Amygdala (tissue), 56 donors: ENCODE data around the gene CISTR.
"Not testable (repeated sequence)": the region's sequence is repeated elsewhere in the genome, so short reads cannot be mapped to it uniquely, and the experiment has no call there.

Experiments
- DNase-seq, 56 donors: peaks; one replicate each; lab custom pipeline; 2025; lab: John Stamatoyannopoulos, UW

The CISTR gene

GRCh38 chr12:53726341-53726740 lies 25.4 kb downstream of the CISTR start:
- no peak for DNase-seq

- DNase-seq, result no peak
Measured at GRCh38 chr12:53725824-53726223, 26.0 kb downstream of the CISTR start.

DNA sequence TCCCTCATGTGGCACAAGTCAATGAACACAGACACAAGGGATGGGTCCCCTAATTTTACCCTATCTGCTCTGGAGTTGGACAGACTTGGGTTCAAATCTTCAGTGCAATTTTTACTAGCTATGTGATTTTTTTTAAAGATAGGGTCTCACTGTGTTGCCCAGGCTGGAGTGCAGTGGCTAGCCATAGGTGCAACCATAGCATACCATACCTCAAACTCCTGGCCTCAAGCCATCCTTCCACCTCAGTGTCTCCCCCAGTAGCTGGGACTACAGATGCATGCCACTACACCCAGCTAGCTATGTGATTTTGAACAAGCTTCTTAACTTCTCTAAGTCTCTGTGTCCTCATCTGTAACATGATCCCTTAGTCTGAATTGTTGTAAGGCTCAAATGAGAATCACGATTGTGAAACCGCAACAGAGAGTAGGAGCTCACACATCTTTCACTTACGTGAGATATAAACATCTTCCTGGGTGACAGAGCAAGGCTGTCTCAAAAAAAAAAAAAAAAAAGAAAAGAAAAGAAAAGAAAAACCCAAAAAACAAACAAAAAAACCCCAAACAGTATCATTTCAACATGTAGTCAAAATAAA lies 29.2 kb downstream of the CISTR start:
- no peak for DNase-seq

- no peak for DNase-seq
Measured at GRCh38 chr12:53720946-53721345, 30.8 kb downstream of the CISTR start.

DNA sequence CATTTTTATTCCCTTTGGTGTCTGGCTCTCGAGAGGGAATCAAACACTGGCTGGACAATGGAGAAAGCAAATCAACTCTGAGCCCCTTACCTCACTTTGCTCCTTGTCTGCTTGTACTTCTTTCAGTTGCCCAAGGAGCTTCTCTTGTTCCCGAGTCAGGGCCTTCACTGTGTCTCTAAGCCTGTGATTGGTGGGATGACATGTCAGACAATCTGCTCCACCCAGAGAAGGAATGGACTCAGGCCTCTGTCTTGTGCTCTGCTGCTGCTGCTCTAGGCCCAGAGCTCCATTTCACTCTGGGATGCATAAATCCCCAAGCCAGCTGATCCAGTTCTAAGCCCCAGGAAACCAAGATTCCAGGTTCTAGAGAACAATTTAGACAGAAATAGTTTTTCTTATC lies 32.1 kb downstream of the CISTR start:
- no peak for DNase-seq

- DNase-seq, result not testable (repeated sequence)
Measured at GRCh38 chr12:53718567-53718966, 33.2 kb downstream of the CISTR start.

- no peak for DNase-seq
Measured at GRCh38 chr12:53717319-53717718, 34.5 kb downstream of the CISTR start.

GRCh38 chr12:53714004-53714403 lies 37.8 kb downstream of the CISTR start:
- DNase-seq, result no peak

DNA sequence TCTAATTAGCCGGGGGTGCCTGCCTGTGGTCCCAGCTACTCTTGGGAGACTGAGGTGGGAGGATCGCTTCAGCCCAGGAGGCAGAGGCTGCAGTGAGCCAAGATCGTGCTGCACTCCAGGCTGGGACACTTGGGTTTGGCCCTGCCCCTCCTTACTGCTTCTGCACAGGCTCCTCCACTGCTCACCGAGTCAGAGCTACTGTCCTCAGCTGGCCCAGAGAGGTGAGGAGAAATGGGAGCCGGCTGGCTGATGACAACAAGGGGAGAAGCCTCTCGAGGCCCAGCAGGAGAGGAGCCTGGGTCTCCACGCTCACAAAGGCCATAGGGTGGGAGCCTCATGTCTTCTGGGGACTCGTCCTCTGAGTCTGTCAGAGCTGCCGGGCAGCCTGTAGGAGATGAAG lies 38.3 kb downstream of the CISTR start:
- DNase-seq, result no peak

GRCh38 chr12:53712059-53712643 lies 39.6 kb downstream of the CISTR start:
- peak in 2 of 56 donors; percentile 8 to 11 for DNase-seq

DNA sequence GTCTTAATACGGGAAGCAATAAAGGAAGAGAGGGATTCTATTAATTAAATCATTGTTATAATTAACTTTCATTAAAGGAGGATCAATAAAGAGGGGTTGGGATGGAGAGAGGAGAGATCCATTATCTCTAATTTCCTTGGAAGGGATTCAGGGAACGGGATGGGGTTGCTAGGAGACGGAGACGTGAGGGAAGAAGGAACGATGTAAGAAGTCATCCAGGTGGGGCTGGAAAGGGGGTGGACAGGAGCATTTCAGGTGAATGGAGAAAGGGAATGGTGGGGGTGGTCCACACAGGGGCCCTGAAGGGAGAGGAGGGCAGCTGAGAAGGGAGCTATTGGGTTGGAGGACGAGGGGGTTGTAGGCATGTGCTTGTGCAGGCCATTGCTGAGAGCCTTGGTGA lies 41.7 kb downstream of the CISTR start:
- DNase-seq, result no peak

- no peak for DNase-seq
Measured at GRCh38 chr12:53709671-53710070, 42.1 kb downstream of the CISTR start.

DNA sequence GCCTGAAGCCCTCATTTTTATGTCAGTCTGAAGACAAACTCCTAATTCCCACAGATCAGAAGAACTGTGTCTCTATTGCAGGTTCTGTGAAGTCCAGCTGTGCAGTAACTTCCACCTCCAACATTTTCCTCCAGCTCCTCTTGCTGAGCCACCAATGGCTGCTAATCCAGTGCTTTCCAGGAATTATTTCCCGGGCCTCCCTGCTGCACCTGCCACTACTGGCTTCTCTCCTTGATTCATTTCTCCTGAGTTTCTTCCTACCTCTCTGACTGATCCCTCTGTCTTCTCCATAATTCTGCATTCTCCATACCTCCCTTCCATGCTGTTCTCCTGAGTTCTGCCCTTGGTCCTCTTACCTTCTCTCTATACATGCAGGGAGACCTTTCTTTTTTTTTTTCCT lies 45.7 kb downstream of the CISTR start:
- no peak for DNase-seq

DNA sequence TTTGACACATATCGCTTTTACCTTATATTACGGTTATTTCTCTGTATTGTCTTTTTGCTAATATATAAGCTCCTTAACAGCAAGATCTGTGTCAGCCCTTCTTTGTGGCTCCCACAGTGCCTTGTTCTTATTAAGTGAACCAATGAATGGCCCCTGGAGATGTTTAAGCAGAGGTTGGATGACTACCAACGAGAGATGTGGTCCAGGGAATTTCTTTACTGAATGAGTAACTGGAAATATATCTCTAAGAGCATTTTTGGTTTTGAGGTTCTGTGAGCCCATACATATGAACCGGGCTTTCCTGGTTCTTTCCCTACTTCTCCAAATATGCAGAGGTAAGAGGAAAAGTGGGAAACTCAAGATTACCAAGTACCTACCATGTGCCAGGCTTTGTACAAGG lies 48.0 kb downstream of the CISTR start:
- no peak for DNase-seq

DNA sequence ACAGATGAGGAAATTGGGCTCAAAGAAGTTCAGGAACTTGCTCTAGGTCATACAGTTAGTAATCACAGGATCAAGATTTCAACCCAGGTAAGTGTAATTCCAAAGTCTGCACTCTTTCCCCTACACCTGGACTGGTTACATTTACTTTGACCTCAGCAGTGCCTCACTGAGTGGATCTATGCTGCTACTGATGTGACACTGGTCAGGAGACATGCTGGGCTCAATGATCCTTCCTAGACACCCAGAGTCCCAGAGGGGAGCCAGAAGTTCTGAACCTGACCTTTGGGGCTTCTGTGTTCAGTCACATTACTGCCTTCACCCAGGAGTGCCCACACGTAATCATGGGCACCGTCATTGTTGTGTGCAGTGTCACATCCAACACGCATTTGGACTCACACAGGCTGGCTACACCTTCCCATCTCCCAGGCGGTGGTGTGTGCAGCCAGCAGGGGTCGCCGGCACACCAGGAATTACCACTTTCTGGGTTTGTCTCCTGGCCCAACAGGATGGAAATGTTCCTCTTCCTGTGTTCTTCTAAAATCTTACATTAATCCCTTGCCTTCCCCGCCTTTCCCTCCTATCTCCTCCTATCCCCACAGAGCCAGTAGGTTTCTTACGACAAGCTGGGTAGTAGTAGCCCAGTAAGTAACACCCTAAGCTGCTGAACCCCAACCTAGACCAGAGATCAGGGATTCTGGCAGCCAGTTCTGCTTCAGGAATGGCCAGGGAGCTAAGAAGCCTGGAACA lies 50.1 kb downstream of the CISTR start:
- peak in 55 of 56 donors; percentile 16 to 86 (median 60) for DNase-seq

- DNase-seq, result peak in 17 of 56 donors; percentile 5 to 56 (median 18)
Measured at GRCh38 chr12:53700567-53700966, 51.2 kb downstream of the CISTR start.

DNA sequence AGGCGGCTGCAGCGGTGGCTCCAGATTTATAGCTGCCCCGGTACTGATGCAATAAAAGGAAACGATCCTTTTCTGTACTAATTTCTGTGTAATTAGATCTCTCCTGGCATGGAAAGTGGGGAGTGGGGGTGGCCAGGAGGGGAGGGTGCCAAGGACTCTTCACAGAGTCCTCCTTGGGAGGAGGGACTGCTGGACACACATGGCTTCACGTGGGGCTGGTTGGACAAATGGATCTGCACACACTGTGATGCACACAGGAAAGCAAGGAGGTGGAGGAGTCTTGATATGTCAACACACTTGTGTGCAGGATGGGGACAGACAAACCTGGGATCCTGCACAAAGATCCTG lies 52.1 kb downstream of the CISTR start:
- no peak for DNase-seq

DNA sequence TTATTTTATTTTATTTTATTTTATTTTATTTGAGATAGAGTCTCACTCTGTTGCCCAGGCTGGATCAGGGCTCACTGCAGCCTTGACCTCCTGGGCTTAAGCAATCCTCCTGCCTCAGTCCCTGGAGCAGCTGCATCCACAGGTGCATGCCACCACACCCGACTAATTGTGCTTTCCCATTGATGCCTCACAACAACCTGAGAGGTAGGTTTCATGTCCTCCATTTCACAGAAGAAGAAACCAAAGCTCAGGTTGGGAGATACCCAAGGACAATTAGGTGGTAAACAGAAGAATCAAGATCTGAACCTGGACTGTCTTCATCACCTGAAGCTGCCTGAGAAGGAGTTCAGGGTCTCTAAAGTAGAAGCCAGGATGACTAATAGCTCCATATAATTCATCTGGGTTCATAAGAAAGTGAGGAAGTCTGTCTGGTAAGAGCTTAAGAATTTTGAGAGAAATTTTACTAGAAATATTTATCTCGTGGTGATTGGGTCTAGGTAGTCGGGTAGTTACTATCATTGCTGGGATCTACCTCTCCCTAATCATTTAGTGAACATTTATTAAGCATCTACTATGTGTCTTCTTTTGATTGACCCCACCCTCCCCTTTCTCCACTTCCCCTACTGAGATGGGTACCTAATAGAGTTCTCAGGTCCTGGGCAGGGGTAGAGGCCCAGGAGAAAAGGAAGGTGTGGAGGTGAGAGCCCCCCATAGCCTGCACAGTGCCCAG lies 52.7 kb downstream of the CISTR start:
- DNase-seq, result no peak

DNA sequence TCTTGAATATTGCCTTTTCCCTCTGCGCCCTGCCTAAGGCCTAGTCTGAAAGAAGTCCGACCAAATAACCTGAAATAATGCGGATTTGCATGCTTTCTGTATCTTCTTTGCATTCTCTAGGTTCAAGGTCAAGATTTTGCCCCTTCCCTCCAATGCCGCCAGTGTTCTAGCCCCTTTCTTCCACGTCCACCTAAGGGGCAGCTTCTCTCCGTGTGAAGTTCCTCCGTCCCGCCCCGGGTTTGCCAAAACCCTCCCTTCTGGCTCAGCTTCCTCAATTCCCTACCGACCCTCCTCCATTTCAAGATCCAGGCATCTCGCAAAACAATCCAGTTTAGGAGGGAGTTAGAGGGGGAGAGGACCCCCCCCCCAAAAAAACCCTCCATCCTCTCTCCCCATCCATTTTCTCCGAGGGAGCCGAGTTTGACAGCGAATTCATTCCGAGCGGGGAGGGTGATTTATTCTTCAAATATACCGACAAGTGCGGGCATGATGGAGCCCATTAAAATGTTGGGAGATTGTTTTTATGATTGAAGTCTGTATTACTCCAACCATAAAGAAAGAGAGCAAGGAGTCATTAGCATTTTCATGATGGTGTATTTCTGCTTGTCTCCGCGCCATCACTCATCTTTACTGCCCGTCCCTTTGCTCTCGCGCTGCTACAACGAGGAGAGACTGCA lies 55.0 kb downstream of the CISTR start:
- peak in 1 of 56 donors; percentile 8 for DNase-seq
